ENCODE results near the gene UBE2F. TPM values are rescaled to one million over a fixed set of nuclear protein-coding genes. Genes with fewer than 3 reads are reported as not detected.

UBE2F gene
- total and polyA plus RNA-seq, 2 donors (not counting 1 experiment from before 2014, with no cell fraction given), result 53.7 to 113 TPM

DNA sequence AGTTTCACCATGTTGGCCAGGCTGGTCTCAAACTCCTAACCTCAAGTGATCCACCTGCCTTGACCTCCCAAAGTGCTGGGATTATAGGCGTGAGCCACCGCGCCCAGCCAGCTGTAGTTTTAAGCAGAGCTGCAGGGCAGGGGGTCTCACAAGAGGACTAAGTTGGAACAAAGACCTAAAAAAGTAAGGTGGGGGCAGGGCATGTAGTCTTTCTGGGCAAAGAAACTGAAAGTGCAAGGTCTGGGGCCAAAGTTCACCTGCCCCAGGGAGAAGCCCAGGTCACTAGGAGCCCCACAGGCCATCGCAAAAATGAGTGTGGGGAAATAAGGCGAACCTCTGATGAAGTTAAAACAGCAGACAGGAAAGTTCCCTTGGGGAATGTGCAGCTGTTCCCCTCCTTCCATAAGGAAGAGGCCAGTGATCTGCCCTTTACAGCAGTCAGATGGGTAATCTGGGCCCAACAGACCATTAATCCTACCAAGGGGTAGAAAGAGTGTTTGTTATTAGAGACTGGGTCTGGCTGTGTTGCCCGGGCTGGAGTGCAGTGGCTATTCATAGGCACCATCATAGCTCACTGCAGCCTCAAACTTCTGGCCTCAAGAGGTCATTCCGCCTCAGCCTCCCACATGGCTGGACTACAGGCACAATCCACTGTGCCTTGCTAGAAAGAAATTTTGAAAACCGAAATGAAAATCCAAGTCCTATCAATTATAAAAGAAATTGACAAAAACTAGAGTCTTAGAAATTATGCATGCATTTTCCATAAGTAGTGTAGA is 96.8 kb downstream of the UBE2F start:
- no peak overlapping the region for H3K4me2 ChIP-seq (ENCODE audit: extremely low read depth, insufficient read depth, low read length)
- DNase-seq (ENCODE audit: low read depth in 2 of 2), result no peak

DNA sequence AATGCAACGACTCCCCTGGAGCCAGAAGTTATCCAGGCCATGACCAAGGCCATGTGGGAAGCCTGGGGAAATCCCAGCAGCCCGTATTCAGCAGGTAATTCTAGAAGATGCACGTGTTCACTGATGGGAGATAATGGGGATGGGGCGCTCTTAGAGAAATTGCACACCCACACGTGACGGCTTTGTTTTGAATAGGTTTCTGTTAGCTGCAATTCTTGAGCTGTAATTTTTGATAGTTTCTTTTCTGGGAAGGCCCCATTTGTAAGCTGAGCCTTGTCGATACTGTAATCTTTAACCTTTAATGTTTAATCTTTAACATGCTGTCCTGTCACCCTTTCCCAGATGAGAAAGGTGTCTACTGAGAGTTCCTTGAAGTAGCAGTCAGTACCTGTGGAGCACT is 97.6 kb downstream of the UBE2F start:
- DNase-seq (ENCODE audit: low read depth in 2 of 2), result no peak
- no peaks in the 10 kb centered on the region for H3K27me3 ChIP-seq (ENCODE audit: control insufficient read depth, insufficient read depth, low read length)
- no peak overlapping the region for H2AFZ ChIP-seq (ENCODE audit: low read length)
- H3K9me3 ChIP-seq (ENCODE audit: control insufficient read depth, insufficient read depth, low read depth, low read length), result no peaks in the 10 kb centered on the region
- no peaks in the 10 kb centered on the region for H3K79me2 ChIP-seq (ENCODE audit: control insufficient read depth, insufficient read depth, low read length)
- no peak overlapping the region for H3K27ac ChIP-seq (ENCODE audit: insufficient read depth, low read length)
- TF ChIP-seq EZH2 (IDR thresholded peaks at IDR 0.05; ENCODE audit: low read length, missing control alignments), result no peak
- TF ChIP-seq, protein P1, sequence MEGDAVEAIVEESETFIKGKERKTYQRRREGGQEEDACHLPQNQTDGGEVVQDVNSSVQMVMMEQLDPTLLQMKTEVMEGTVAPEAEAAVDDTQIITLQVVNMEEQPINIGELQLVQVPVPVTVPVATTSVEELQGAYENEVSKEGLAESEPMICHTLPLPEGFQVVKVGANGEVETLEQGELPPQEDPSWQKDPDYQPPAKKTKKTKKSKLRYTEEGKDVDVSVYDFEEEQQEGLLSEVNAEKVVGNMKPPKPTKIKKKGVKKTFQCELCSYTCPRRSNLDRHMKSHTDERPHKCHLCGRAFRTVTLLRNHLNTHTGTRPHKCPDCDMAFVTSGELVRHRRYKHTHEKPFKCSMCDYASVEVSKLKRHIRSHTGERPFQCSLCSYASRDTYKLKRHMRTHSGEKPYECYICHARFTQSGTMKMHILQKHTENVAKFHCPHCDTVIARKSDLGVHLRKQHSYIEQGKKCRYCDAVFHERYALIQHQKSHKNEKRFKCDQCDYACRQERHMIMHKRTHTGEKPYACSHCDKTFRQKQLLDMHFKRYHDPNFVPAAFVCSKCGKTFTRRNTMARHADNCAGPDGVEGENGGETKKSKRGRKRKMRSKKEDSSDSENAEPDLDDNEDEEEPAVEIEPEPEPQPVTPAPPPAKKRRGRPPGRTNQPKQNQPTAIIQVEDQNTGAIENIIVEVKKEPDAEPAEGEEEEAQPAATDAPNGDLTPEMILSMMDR (conservative IDR thresholded peaks at IDR 0.05 in 1 of 2, IDR thresholded peaks at IDR 0.05 in 1 of 2; ENCODE audit: low read depth in 1 of 2, low read length in 2 of 2), result no peak
- no peaks in the 10 kb centered on the region for H4K20me1 ChIP-seq (ENCODE audit: control insufficient read depth, extremely low read depth, insufficient read depth, low read length)
- no peak overlapping the region for H3K4me2 ChIP-seq (ENCODE audit: extremely low read depth, insufficient read depth, low read length)
- no peak overlapping the region for H3K4me3 ChIP-seq (replicated peaks in 1 of 4; ENCODE audit: control extremely low read depth in 1 of 4, insufficient read depth in 1 of 4, low read depth in 3 of 4, low read length in 4 of 4)
- no peaks in the 10 kb centered on the region for H3K4me1 ChIP-seq (ENCODE audit: control insufficient read depth, extremely low read depth, insufficient read depth, low read length)
- no peak overlapping the region for H3K9ac ChIP-seq (ENCODE audit: insufficient read depth, low read length)
- peaks cover 7% of the 10 kb centered on the region for H3K36me3 ChIP-seq (ENCODE audit: control insufficient read depth, insufficient read depth, low read length)

More for the DNA sequence above, 96.8 kb downstream of the UBE2F start:
- H3K4me3 ChIP-seq (replicated peaks in 1 of 4; ENCODE audit: control extremely low read depth in 1 of 4, insufficient read depth in 1 of 4, low read depth in 3 of 4, low read length in 4 of 4), result no peak overlapping the region
- no peak overlapping the region for H3K9ac ChIP-seq (ENCODE audit: insufficient read depth, low read length)
- peaks cover 5% of the 10 kb centered on the region for H3K36me3 ChIP-seq (ENCODE audit: control insufficient read depth, insufficient read depth, low read length)
- H3K27ac ChIP-seq (ENCODE audit: insufficient read depth, low read length), result no peak overlapping the region
- H3K79me2 ChIP-seq (ENCODE audit: control insufficient read depth, insufficient read depth, low read length), result no peaks in the 10 kb centered on the region
- TF ChIP-seq EZH2 (IDR thresholded peaks at IDR 0.05; ENCODE audit: low read length, missing control alignments), result no peak
- TF ChIP-seq, protein P1 (conservative IDR thresholded peaks at IDR 0.05 in 1 of 2, IDR thresholded peaks at IDR 0.05 in 1 of 2; ENCODE audit: low read depth in 1 of 2, low read length in 2 of 2), result no peak
- H2AFZ ChIP-seq (ENCODE audit: low read length), result no peak overlapping the region
- H4K20me1 ChIP-seq (ENCODE audit: control insufficient read depth, extremely low read depth, insufficient read depth, low read length), result no peaks in the 10 kb centered on the region
- no peaks in the 10 kb centered on the region for H3K27me3 ChIP-seq (ENCODE audit: control insufficient read depth, insufficient read depth, low read length)
- H3K4me1 ChIP-seq (ENCODE audit: control insufficient read depth, extremely low read depth, insufficient read depth, low read length), result no peaks in the 10 kb centered on the region
- H3K9me3 ChIP-seq (ENCODE audit: control insufficient read depth, insufficient read depth, low read depth, low read length), result no peaks in the 10 kb centered on the region

DNA sequence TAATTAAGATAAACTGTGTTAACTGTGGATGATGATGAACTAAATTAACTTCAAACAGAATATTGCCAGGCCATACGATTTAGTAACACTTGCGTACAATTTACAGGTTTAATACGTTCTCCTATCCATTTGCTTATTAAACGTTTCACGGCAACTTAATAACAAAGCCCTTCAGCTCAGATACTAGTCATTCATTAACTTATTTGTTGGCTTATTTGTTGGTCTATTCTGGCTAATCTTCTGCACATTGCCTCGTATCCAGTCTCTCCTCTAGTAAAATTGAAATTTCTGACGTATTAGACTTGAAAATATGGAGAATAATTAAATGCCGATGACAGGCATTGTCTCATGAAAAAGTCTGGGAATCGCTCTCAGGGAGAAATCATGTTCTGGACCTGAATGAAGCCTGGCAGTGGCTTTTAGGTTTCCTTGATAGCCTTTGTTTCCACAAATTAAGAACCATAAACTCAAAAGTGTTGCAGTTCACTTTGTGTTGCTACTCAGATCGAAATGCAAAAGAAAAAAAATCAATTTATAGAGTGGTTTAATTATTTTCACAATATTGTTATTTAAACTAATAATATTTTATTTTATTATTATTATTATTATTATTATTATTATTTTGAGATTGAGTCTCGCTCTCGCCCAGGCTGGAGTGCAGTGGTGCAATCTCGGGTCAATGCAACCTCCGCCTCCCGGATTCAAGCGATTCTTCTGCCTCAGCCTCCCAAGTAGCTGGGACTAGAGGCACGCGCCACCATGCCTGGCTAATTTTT is 98.4 kb downstream of the UBE2F start:
- H3K4me1 ChIP-seq (ENCODE audit: control insufficient read depth, extremely low read depth, insufficient read depth, low read length), result no peaks in the 10 kb centered on the region
- no peaks in the 10 kb centered on the region for H3K27me3 ChIP-seq (ENCODE audit: control insufficient read depth, insufficient read depth, low read length)
- no peaks in the 10 kb centered on the region for H3K9me3 ChIP-seq (ENCODE audit: control insufficient read depth, insufficient read depth, low read depth, low read length)
- no peak overlapping the region for H3K9ac ChIP-seq (ENCODE audit: insufficient read depth, low read length)
- no peaks in the 10 kb centered on the region for H4K20me1 ChIP-seq (ENCODE audit: control insufficient read depth, extremely low read depth, insufficient read depth, low read length)
- no peak for DNase-seq (ENCODE audit: low read depth in 2 of 2)
- H3K79me2 ChIP-seq (ENCODE audit: control insufficient read depth, insufficient read depth, low read length), result no peaks in the 10 kb centered on the region
- H3K27ac ChIP-seq (ENCODE audit: insufficient read depth, low read length), result no peak overlapping the region
- TF ChIP-seq, protein P1 (conservative IDR thresholded peaks at IDR 0.05 in 1 of 2, IDR thresholded peaks at IDR 0.05 in 1 of 2; ENCODE audit: low read depth in 1 of 2, low read length in 2 of 2), result no peak
- TF ChIP-seq EZH2 (IDR thresholded peaks at IDR 0.05; ENCODE audit: low read length, missing control alignments), result no peak
- no peak overlapping the region for H3K4me2 ChIP-seq (ENCODE audit: extremely low read depth, insufficient read depth, low read length)
- H3K36me3 ChIP-seq (ENCODE audit: control insufficient read depth, insufficient read depth, low read length), result peaks cover 8% of the 10 kb centered on the region
- no peak overlapping the region for H3K4me3 ChIP-seq (replicated peaks in 1 of 4; ENCODE audit: control extremely low read depth in 1 of 4, insufficient read depth in 1 of 4, low read depth in 3 of 4, low read length in 4 of 4)
- H2AFZ ChIP-seq (ENCODE audit: low read length), result no peak overlapping the region

Data from fibroblast of lung (primary cell).